OCI-LY1 (cell line): ENCODE data around the gene CPT1C.

ENCODE experiments used
- EZH2 ChIP-seq: fragments of 200-600 bp; sonication (generic), shearing (Covaris generic); IDR thresholded peaks from 2 replicates; pipeline ENCODE4 v1.8.0; 2017; ENCODE audit warnings: borderline replicate concordance, mixed run types, mild to moderate bottlenecking, antibody characterized with exemption, low read length, moderate library complexity, mixed read lengths
- TF ChIP-seq, protein P1 (sequence below): fragments of 200-600 bp; sonication (generic), shearing (Covaris generic); IDR thresholded peaks from 2 replicates; pipeline ENCODE4 v1.5.1; 2017; ENCODE audit warnings: mild to moderate bottlenecking, antibody characterized with exemption, low read length, moderate library complexity, mixed read lengths

DNA sequence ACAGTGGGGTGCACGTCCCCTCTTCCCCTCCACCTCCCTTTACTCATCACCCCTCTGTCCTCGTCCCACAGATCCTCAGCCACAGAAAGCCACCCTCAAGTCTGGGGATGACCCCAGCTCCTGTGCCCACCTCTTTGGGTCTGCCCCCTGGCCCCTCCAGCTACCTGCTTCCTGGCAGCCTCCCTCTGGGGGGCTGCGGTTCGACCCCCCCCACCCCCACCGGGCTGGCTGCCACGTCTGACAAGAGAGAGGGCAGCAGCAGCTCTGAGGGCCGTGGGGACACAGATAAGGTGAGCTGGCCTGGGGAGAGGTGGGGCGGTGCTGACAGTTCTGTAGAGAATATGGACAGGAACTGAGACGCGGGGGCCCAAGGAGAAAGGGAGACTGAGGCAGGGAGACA is 36.3 kb upstream of the CPT1C start:
- TF ChIP-seq, protein P1, sequence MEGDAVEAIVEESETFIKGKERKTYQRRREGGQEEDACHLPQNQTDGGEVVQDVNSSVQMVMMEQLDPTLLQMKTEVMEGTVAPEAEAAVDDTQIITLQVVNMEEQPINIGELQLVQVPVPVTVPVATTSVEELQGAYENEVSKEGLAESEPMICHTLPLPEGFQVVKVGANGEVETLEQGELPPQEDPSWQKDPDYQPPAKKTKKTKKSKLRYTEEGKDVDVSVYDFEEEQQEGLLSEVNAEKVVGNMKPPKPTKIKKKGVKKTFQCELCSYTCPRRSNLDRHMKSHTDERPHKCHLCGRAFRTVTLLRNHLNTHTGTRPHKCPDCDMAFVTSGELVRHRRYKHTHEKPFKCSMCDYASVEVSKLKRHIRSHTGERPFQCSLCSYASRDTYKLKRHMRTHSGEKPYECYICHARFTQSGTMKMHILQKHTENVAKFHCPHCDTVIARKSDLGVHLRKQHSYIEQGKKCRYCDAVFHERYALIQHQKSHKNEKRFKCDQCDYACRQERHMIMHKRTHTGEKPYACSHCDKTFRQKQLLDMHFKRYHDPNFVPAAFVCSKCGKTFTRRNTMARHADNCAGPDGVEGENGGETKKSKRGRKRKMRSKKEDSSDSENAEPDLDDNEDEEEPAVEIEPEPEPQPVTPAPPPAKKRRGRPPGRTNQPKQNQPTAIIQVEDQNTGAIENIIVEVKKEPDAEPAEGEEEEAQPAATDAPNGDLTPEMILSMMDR = no peak
- no peak for TF ChIP-seq EZH2
